ENCODE data around the gene RNF213.
"Not testable (repeated sequence)": the region's sequence is repeated elsewhere in the genome, so short reads cannot be mapped to it uniquely, and the experiment has no call there.

Gene RNF213

GRCh38 chr17:80308692-80309517, 48.3 kb downstream of the RNF213 start:
- no peak overlapping the region for H3K27ac ChIP-seq
- H3K4me3 ChIP-seq = no peak overlapping the region

GRCh38 chr17:80311216-80311827, 50.7 kb downstream of the RNF213 start:
- Histone ChIP-seq H3K4me3 (no peak overlapping the region), H3K27ac (no peak overlapping the region)

GRCh38 chr17:80312621-80313135, 52.0 kb downstream of the RNF213 start:
- Histone ChIP-seq H3K27ac (no peak overlapping the region), H3K4me3 (no peak overlapping the region)

GRCh38 chr17:80313160-80313829, 52.6 kb downstream of the RNF213 start:
- Histone ChIP-seq H3K4me3 (no peak overlapping the region), H3K27ac (no peak overlapping the region)

- H3K4me3 ChIP-seq, H3K27ac ChIP-seq: not testable (repeated sequence)
Measured at GRCh38 chr17:80313946-80314345, 53.3 kb downstream of the RNF213 start.

GRCh38 chr17:80315517-80316182, 55.0 kb downstream of the RNF213 start:
- no peak overlapping the region for H3K4me3 ChIP-seq
- no peak overlapping the region for H3K27ac ChIP-seq

GRCh38 chr17:80316431-80316830, 55.8 kb downstream of the RNF213 start:
- H3K4me3 ChIP-seq = no peak overlapping the region
- H3K27ac ChIP-seq = no peak overlapping the region

GRCh38 chr17:80316927-80317705, 56.5 kb downstream of the RNF213 start:
- Histone ChIP-seq H3K27ac (no peak overlapping the region), H3K4me3 (no peak overlapping the region)

GRCh38 chr17:80317706-80317980, 57.0 kb downstream of the RNF213 start:
- Histone ChIP-seq H3K27ac (no peak overlapping the region), H3K4me3 (no peak overlapping the region)

- Histone ChIP-seq H3K27ac (no peak overlapping the region), H3K4me3 (no peak overlapping the region)
Measured at GRCh38 chr17:80318166-80318565, 57.5 kb downstream of the RNF213 start.

GRCh38 chr17:80319262-80319998, 58.8 kb downstream of the RNF213 start:
- Histone ChIP-seq H3K4me3 (no peak overlapping the region), H3K27ac (no peak overlapping the region)

- no peak overlapping the region for H3K4me3 ChIP-seq
- H3K27ac ChIP-seq = no peak overlapping the region
Measured at GRCh38 chr17:80319999-80320344, 59.3 kb downstream of the RNF213 start.

GRCh38 chr17:80320496-80320895, 59.8 kb downstream of the RNF213 start:
- no peak overlapping the region for H3K27ac ChIP-seq
- H3K4me3 ChIP-seq = no peak overlapping the region

GRCh38 chr17:80322864-80323263, 62.2 kb downstream of the RNF213 start:
- Histone ChIP-seq H3K4me3 (no peak overlapping the region), H3K27ac (no peak overlapping the region)

- H3K4me3 ChIP-seq = no peak overlapping the region
Measured at GRCh38 chr17:80323982-80324381, 63.3 kb downstream of the RNF213 start.

GRCh38 chr17:80327518-80327917, 66.9 kb downstream of the RNF213 start:
- Histone ChIP-seq H3K27ac (no peak overlapping the region), H3K4me3 (no peak overlapping the region)

More at GRCh38 chr17:80323982-80324381, 63.3 kb downstream of the RNF213 start:
- H3K27ac ChIP-seq = no peak overlapping the region

GRCh38 chr17:80328634-80329380, 68.2 kb downstream of the RNF213 start:
- no peak overlapping the region for H3K27ac ChIP-seq
- no peak overlapping the region for H3K4me3 ChIP-seq

GRCh38 chr17:80329421-80329820, 68.8 kb downstream of the RNF213 start:
- H3K27ac ChIP-seq, H3K4me3 ChIP-seq: not testable (repeated sequence)

Measured in skin epidermis (tissue), 12 donors.